ENCODE measurements around the gene CDHR1.

CDHR1 gene

GRCh38 chr10:84261236-84261915 lies 67.0 kb downstream of the CDHR1 start:
- TF ChIP-seq, protein P1, sequence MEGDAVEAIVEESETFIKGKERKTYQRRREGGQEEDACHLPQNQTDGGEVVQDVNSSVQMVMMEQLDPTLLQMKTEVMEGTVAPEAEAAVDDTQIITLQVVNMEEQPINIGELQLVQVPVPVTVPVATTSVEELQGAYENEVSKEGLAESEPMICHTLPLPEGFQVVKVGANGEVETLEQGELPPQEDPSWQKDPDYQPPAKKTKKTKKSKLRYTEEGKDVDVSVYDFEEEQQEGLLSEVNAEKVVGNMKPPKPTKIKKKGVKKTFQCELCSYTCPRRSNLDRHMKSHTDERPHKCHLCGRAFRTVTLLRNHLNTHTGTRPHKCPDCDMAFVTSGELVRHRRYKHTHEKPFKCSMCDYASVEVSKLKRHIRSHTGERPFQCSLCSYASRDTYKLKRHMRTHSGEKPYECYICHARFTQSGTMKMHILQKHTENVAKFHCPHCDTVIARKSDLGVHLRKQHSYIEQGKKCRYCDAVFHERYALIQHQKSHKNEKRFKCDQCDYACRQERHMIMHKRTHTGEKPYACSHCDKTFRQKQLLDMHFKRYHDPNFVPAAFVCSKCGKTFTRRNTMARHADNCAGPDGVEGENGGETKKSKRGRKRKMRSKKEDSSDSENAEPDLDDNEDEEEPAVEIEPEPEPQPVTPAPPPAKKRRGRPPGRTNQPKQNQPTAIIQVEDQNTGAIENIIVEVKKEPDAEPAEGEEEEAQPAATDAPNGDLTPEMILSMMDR (conservative IDR thresholded peaks at IDR 0.05), result no peak
- TF ChIP-seq ZFX (IDR thresholded peaks at IDR 0.05), result no peak
- H3K27ac ChIP-seq, result no peak overlapping the region

DNA sequence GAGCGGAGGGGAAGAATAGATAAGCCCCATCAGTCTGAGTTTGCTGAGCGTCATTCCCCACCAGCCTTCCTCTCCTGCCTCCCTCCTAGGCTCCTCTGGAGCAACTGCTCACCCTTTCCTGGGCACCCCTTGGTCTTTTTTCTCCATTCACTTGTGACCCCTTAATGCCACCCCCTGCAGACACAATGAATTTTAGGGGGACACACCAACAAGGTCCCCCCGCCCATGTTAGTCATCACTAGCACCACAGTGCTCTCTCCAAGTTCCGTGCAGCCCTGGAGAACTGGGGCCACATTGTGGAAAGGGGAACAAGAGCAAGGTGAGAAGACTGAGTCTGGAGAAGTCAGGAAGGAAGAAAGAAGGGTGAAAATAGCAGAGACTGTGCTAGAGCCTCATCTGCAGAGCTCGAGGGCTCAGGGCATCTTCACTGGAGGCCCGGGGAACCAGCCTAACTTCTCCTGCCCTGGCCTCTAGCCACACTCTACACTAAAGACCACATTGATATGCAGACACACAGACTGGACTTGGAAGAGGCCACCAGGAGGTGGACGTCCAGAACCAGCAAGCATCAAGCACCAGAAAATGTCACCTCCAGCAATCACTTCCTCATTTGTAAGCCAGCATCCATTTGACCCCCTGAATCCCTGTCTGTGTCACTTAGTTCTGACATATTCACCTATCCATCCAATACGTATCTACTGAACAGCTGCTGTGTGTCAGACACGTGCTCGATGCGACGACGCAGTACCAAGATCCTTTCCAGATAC lies 68.0 kb downstream of the CDHR1 start:
- TF ChIP-seq, protein P1 (conservative IDR thresholded peaks at IDR 0.05), result no peak
- TF ChIP-seq ZFX (IDR thresholded peaks at IDR 0.05), result no peak
- no peak overlapping the region for H3K27ac ChIP-seq

GRCh38 chr10:84263716-84264115 lies 69.4 kb downstream of the CDHR1 start:
- TF ChIP-seq, protein P1 (conservative IDR thresholded peaks at IDR 0.05), result no peak
- no peak for TF ChIP-seq ZFX (IDR thresholded peaks at IDR 0.05)

DNA sequence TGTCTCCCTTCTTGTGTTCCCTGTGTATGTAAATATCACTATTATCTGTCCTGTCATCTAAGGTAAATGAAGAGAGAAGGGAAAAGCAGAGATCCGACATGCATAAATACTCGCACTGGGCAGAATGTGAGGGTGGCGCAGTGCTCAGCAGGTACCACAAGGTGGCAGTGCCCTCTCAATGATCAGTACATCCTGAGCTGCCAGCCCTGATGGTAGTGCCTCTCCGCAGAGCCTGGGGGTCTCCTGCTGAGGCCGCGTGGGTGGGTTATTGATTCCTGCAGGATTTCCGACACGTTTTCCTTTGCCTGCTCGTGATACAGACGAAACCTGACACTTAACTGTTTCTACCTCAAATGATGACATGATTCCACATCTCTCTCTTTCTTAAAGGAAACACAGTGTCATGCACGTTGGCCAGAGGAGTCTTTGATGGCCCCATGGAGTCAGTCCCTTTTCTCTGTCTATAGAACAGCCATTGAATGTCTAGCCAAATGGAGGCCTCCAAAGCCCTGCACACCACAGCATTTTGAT lies 70.3 kb downstream of the CDHR1 start:
- H3K27ac ChIP-seq, result no peak overlapping the region
- no peak for TF ChIP-seq ZFX (IDR thresholded peaks at IDR 0.05)
- TF ChIP-seq, protein P1 (conservative IDR thresholded peaks at IDR 0.05), result peak; percentile 97

More at GRCh38 chr10:84263716-84264115, 69.4 kb downstream of the CDHR1 start:
- no peak overlapping the region for H3K27ac ChIP-seq

DNA sequence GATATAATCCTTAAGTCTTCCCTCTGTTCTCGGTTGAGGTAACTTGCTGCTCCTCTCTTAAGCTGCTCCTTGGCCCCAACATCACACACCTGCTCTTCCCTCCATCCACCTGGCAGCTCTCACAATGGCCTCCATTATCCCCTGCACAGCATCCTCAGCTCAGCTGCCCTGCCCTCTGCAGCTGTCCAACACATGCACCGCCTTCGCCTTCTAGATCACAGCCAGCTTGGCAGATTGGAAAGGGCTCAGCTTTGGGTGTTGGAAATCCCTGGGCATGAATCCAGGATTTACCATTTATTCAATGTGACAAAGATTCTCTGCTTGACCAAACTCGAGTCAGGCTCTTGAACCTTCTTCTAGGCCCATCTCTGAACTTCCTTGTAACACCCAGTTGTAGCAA lies 71.1 kb downstream of the CDHR1 start:
- no peak overlapping the region for H3K27ac ChIP-seq
- TF ChIP-seq ZFX (IDR thresholded peaks at IDR 0.05), result no peak
- TF ChIP-seq, protein P1 (conservative IDR thresholded peaks at IDR 0.05), result no peak

- TF ChIP-seq, protein P1 (conservative IDR thresholded peaks at IDR 0.05), result peak; percentile 66
- no peak for TF ChIP-seq ZFX (IDR thresholded peaks at IDR 0.05)
Observed at GRCh38 chr10:84267503-84268126, 73.3 kb downstream of the CDHR1 start.

More at GRCh38 chr10:84267503-84268126, 73.3 kb downstream of the CDHR1 start:
- H3K27ac ChIP-seq, result no peak overlapping the region
